Stimulated activated CD8-positive, alpha-beta memory T cell treated with anti-CD3 and anti-CD28 coated beads, Interleukin-4, amount 100 ng/mL, for 48 hours (primary cell): ENCODE results near the gene TRAK1.

Source experiments
- DNase-seq: peaks from one replicate; pipeline ENCODE4 v3.0.0-alpha.2; 2020

Gene TRAK1

GRCh38 chr3:42128526-42128925 lies 37.4 kb downstream of the TRAK1 start:
- no peak for DNase-seq

- DNase-seq: no peak
Measured at GRCh38 chr3:42129014-42129953, 38.1 kb downstream of the TRAK1 start.

GRCh38 chr3:42130007-42130328 lies 38.8 kb downstream of the TRAK1 start:
- no peak for DNase-seq

DNA sequence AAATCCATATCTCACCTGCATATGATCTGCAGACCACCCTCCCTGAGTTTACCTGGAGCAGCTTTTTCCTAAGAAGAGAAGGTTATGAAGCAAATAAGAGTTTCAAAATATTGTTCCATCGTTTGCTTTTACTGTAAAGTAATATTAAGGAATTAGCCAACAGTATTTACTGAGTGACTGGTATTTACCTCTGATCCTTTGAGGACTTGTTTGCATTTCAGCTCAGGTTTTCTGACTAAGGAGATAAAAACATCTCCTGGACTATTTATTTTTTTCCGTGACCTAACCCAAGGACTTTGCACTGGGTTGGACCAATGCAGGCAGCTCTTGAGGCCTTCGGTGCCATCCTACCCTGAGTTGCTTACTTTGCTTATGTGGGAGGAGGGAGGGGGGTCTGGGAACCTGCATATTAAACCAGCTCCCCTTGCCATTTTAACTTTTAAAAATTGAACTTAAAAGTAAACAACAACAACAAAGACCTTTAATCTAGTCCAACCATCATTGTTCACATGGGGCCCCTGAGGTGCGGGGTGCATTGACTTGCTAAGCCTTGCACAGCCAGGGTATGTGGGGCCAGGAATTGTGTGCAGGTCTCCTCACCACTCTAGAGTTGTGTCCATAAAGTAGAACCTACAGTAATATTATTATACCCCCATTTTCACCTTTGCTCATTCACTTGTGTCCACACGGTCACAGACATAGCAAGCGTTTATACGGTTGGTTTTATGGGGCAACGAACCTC lies 39.3 kb downstream of the TRAK1 start:
- no peak for DNase-seq

DNA sequence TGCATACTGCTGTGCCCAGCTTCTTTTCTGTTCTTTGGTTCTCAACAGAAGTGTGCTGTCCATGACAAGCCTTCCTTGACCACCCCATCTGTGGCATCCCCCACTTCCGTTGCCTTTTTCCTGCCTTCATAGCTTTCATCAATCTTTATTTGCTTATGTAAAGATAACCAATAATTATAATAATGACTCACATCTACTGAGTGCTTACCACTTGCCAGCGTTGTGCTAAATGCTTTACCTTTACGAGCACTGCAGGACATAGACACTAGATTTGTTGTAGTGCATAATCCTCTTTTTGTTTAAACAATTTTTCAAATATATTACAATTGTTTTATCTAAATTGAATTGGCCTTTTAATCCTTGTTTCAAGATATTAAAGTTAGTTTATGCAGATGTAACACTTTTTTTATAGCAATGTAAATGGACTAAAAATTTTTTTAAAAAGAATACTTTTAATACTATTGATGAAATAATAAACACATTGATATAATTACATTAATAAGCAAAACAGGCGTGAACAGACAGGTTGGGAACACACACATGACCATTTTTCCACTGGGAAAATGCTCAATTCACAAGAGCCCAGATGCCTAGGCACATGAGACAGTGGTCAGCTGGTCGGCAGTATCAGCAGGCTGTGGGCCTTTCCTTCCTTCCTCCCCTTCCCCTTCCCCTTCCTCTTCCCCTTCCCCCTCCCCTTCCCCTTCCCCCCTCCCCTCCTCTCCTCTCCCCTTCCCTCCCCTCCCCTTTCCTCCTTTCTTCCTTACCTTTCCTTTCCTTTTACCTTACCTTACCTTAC lies 42.5 kb downstream of the TRAK1 start:
- DNase-seq: no peak

- DNase-seq: no peak
Measured at GRCh38 chr3:42134867-42135464, 43.8 kb downstream of the TRAK1 start.

- no peak for DNase-seq
Measured at GRCh38 chr3:42139621-42140453, 48.7 kb downstream of the TRAK1 start.

DNA sequence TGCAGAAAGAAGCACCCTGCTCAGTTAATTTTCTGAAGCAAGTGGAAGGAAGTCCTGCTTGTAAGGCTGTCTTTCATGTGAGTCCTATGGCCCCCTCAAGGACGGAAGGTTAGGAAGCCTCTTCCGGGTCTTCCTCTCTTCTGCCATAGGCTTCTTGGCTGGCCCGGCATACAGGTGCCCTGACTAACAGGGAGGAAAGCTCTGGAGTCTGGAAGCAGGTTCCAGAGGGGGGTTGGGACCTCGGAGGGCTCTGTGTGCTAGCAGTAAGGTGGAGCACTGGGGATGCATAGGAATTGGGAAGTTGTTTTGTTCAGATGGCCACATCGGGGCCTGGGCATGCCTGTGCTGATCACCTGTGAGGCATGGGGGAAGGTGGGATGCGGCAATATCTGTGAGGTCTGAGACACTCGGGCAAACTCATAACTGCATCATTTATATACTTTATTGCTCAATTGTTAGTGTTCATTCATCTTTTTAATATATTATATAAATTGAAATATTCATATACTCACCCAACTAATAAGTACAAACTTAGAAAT lies 49.6 kb downstream of the TRAK1 start:
- no peak for DNase-seq

GRCh38 chr3:42143440-42143839 lies 52.3 kb downstream of the TRAK1 start:
- DNase-seq: no peak

GRCh38 chr3:42144209-42144608 lies 53.1 kb downstream of the TRAK1 start:
- DNase-seq: no peak

DNA sequence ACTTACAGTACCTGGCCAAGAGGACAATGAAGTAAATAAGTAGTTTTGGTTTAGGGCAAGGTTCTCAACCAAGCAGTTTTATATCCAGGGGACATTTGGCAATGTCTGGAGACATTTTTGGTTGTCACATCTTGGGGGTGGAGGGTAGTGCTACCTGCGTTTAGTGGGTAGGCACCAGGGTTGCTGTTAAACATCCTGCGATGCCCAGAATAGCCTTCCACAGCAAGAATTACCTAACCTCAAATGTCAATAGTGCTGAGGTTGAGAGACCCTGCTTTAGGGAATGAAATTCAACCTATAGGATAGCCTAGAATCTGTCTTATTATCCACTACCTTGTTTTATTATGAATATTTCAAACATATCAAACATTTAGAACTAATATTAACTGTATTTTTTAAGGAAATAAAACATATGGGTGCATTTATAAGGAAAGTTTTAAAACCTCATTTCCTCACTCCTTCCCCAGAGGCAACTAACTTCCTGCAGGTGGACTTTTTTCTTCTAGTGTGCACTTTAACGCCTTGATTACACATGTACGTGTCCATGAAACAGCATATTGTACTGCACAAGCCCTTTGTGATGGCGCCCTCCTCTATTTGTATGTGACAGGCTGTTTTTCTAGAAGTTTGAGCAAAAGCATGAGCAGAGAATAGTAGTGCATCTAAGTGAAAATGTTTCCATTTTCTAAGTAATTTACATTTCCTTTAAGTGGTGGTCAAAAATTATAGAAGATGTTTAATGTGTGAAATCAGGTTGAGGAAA lies 57.1 kb downstream of the TRAK1 start:
- DNase-seq: no peak

DNA sequence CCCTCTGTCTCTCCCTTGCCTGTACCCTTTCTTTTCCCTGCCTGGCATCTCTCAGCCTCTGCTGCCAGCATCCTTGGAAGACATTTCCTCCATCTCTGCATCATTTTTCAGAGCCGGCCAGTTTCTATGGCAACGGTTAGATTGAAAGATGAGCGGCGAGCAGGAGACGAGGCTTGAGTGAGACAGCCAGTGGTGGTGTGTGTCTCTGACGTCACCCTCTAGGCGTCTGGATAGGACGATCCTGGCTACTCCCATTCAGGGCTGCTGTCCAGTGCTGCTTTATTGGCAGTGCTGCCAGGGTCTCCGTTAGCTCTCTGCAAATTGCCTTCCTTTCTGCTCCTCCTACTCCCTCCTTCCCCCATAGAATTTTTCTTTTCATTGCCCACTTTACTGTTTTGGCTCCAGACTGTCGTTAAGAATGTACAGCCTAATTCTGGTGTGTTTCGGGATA lies 57.9 kb downstream of the TRAK1 start:
- no peak for DNase-seq

DNA sequence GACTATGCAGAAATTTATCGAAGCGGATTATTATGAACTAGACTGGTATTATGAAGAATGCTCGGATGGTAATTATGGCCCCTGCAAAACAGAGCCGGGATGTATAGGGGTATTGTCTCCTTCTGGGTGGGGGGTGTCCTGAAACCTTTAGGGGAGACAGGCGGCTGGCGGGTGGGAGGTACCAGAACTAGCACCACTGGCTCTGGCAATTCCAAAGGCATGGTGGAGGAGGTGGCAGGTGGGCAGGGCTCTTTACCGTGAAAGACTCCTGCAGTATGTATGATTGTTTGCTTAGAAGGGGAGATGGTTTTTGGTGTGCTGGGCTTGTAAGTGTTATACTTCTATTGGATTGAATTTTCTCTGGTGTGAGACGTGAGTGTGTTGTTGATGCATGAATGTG lies 58.4 kb downstream of the TRAK1 start:
- DNase-seq: no peak

DNA sequence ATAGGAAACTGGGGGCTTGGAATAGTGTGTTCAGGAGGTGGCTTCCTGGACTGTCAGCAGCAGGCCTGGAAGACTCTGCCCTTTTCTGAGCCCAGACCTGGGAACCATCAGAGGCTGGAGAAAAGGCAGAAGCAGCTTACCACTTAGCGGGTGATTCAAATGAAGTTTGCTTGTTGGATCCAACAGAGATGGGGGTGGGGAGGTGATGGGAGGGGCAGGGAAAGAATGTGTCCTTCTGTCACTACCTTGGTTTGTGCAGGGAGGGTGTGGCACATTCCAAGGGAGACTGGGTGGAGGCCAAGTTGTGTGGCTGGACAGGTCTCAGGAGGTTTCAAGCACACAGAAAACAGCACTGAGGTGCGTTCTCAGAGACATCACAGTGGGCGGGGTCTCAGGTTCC lies 58.8 kb downstream of the TRAK1 start:
- DNase-seq: no peak

- no peak for DNase-seq
Measured at GRCh38 chr3:42151596-42152168, 60.5 kb downstream of the TRAK1 start.

GRCh38 chr3:42152193-42152592 lies 61.0 kb downstream of the TRAK1 start:
- no peak for DNase-seq

GRCh38 chr3:42153039-42153438 lies 61.9 kb downstream of the TRAK1 start:
- DNase-seq: no peak

GRCh38 chr3:42157540-42158538 lies 66.7 kb downstream of the TRAK1 start:
- no peak for DNase-seq

DNA sequence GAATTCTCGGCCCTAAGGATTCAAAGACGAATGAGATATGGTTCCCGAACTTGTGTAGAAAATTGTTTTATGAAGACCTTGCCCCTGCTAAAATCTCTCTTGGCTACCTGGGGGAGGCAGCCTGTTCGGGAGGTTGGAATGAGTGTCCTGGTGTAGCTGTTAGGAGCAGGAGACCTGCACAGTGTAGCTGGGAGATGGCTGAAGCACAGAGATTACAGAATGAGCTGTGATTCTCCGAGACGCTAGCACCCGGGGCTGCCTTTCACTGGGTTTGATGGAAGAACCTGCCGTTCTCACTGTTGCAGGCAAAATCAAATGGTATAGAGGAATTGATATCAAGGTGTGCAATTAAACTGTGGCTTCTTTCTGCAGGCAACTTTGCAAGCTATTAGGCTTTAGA lies 68.0 kb downstream of the TRAK1 start:
- no peak for DNase-seq
